Measurements from ENCODE around the gene EHMT1.

GRCh38 chr9:137764171-137764671, 145.4 kb downstream of the EHMT1 start:
- TF ChIP-seq IRF1 (CRISPR knock-in tag; IDR thresholded peaks at IDR 0.05; ENCODE audit: borderline replicate concordance) (no peak), ETV5 (CRISPR knock-in tag; IDR thresholded peaks at IDR 0.05; ENCODE audit: low read depth) (no peak), HCFC1 (IDR thresholded peaks at IDR 0.05; ENCODE audit: low read depth, low read length) (no peak), ATF4 (CRISPR knock-in tag; IDR thresholded peaks at IDR 0.05) (no peak), SRF (CRISPR knock-in tag; IDR thresholded peaks at IDR 0.05) (no peak), TAF1 (IDR thresholded peaks at IDR 0.05; ENCODE audit: control insufficient read depth, extremely low read depth, insufficient read depth, low read length, severe bottlenecking) (no peak), ZNF24 (IDR thresholded peaks at IDR 0.05) (no peak)
